KOPT-K1 (cell line): Measurements from ENCODE around the gene ZNF18.
"Not testable (repeated sequence)": the region's sequence is repeated elsewhere in the genome, so short reads cannot be mapped to it uniquely, and the experiment has no call there.

Source experiments
- H3K27ac ChIP-seq: fragments of 200-600 bp; sonication (generic); 2 replicates; pipeline ENCODE4 v1.5.1; 2016; ENCODE audit warnings: antibody characterized with exemption, mild to moderate bottlenecking, low read depth, low read length; ENCODE audit not compliant: poor library complexity, severe bottlenecking
- H3K36me3 ChIP-seq: fragments of 200-600 bp; sonication (generic); 2 replicates; pipeline ENCODE4 v1.5.1; 2017; ENCODE audit warnings: antibody characterized with exemption, mild to moderate bottlenecking, low read length, moderate library complexity; ENCODE audit not compliant: insufficient read depth
- H3K9me3 ChIP-seq: fragments of 200-600 bp; sonication (generic); 2 replicates; pipeline ENCODE4 v1.5.1; 2017; ENCODE audit warnings: antibody characterized with exemption, low read length, mild to moderate bottlenecking; ENCODE audit not compliant: insufficient read depth, poor library complexity, severe bottlenecking

The ZNF18 gene

DNA sequence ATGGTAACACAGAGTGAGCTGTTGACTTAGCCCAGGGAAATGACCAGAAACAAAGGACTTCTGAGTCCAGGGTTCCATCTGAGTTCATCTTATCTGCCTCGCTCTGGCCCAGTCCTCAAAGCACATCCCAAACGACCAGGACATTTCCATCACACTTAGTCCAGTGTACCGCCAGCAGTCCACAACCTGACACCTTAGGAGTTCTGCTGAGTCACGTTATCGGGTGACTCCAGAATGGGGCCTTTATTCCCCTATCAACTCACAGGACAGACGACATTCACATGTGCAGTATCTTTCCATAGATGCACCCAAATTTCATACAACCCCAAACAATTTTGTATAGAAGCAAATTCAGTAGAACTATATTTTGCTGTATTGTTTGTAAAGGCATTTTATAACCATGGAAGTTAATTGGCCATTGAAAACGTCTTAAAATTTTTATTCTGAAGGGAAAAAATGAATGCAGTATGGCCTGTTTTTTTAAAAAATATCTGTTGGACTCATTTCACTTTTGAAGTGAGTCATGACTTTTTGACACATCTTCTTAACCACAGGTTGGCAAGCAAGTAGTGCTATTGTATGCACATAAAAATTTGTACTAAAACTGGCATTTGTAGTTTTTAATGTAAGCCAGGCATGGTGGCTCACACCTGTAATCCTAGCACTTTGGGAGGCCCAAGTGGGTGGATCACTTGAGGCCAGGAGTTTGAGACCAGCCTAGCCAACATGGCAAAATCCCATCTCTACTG lies 46.3 kb downstream of the ZNF18 start:
- no peak overlapping the region for H3K27ac ChIP-seq
- peaks cover 18% of the 10 kb centered on the region for H3K9me3 ChIP-seq
- no peaks in the 10 kb centered on the region for H3K36me3 ChIP-seq

DNA sequence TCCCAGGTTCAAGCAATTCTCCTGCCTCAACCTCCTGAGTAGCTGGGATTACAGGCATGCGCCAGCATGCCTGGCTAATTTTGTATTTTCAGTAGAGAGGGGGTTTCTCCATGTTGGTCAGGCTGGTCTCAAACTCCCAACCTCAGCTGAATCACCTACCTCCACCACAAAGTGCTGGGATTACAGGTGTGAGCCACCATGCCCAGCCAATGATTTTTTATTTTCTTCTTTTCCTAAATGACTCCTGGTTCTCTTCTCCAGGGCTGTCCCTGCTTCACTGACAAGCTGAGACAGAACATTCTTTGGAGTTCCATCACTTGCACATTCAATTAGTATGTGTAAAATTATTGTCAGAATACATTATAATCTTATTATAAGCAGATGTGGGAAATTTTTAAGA lies 47.7 kb downstream of the ZNF18 start:
- not testable (repeated sequence) for H3K36me3 ChIP-seq, H3K27ac ChIP-seq
- peaks cover 18% of the 10 kb centered on the region for H3K9me3 ChIP-seq

DNA sequence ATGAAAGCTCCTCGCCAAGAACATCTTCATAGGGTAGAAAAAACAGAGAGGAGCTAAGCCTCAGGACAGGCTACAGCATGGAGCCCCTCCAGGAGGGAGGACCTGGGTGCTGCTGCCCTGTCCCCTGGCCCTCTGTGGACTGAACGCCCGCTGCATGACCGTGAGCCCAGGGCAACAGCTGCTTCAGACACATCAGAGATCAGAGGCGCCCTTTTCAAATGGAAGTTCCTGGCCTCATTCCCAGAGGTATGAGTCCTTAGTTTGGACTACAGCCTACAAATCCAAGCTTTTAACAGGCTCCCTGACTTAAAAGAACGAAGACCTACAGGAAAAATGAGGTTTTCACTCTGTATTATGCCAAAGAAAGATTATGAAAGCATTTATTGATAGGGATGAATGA lies 48.5 kb downstream of the ZNF18 start:
- peaks cover 11% of the 10 kb centered on the region for H3K9me3 ChIP-seq
- no peaks in the 10 kb centered on the region for H3K36me3 ChIP-seq
- no peak overlapping the region for H3K27ac ChIP-seq

DNA sequence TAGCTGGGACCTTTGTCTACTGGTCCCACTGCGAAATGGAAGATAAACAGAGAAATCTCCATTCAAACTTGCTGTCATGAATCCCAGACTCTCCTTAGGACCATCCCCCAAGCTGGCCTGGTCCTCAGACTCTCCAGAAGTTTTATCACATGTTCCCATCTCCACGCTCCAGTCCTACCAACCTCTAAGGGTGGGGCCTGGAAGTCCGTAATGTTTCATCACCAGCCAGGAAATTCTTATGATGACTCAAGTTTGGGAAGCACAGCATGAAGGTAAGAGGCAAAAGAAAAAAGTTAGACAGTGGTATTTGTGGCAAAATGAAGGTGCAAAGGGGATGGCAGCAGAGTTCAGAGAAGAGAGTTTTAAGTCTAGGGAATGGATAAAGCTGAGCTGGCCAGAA lies 52.7 kb downstream of the ZNF18 start:
- no peaks in the 10 kb centered on the region for H3K9me3 ChIP-seq
- no peak overlapping the region for H3K27ac ChIP-seq
- no peaks in the 10 kb centered on the region for H3K36me3 ChIP-seq

DNA sequence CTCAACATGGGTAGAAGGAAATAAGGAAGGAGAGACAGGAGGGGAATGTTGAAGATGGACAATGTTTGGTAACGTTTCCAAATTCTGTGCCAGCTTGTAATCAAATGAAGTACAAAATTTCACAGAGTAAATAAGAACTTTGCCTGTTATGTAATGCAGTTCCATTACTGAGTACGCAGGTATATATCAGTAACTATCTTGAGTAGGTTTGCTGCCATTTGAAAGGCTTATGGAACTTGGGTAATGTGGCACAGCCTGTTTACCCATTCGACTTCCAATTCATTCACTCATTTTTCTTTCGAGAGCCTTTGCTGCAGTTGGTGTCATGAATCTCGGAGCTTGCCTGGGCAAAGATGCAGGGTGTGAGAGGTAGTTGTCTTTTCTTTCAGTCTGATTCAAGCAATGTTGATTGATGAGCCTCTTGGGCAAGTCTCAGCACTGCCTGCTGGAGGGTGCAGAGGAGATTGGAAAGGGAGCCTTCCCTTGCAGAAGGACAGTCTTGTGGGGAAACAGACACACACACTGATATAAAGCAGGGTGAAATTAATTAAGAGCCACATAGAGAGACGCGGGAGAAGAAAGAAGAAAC lies 53.4 kb downstream of the ZNF18 start:
- Histone ChIP-seq H3K27ac (no peak overlapping the region), H3K36me3 (no peaks in the 10 kb centered on the region), H3K9me3 (no peaks in the 10 kb centered on the region)

DNA sequence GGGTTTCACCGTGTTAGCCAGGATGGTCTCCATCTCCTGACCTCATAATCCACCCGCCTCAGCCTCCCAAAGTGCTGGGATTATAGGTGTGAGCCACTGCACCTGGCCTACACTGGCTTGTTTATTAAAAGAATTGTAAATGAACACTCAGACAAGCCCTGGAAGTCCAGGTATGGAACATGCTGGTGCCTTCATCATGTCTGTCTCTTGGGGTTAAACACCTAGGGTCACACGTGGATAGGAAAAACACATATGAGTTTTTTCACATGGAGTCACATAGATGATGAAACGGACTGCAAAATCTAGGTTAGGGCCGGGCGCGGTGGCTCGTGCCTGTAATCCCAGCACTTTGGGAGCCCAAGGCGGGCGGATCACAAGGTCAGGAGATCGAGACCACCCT lies 54.2 kb downstream of the ZNF18 start:
- H3K27ac ChIP-seq, H3K36me3 ChIP-seq, H3K9me3 ChIP-seq: not testable (repeated sequence)

DNA sequence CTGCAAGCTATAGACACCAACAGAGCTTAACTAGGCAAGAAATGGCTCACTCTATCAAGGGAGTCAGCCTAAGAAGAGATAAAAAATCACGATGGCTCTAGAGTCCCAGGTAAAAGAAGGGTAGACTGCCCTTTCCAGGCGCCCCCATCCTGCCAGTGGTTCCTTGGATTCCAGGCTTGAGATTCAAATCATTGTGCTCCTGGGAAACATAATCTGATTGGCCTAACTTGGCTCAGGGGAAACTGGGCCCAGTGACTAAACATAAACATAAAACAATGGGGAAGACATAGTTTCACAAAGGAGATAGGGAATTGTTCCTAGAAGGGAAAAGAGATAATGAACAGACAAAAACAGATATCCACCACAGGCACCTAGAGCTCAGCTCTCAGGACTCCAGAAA lies 56.4 kb downstream of the ZNF18 start:
- no peaks in the 10 kb centered on the region for H3K9me3 ChIP-seq
- H3K36me3 ChIP-seq, result no peaks in the 10 kb centered on the region
- no peak overlapping the region for H3K27ac ChIP-seq

DNA sequence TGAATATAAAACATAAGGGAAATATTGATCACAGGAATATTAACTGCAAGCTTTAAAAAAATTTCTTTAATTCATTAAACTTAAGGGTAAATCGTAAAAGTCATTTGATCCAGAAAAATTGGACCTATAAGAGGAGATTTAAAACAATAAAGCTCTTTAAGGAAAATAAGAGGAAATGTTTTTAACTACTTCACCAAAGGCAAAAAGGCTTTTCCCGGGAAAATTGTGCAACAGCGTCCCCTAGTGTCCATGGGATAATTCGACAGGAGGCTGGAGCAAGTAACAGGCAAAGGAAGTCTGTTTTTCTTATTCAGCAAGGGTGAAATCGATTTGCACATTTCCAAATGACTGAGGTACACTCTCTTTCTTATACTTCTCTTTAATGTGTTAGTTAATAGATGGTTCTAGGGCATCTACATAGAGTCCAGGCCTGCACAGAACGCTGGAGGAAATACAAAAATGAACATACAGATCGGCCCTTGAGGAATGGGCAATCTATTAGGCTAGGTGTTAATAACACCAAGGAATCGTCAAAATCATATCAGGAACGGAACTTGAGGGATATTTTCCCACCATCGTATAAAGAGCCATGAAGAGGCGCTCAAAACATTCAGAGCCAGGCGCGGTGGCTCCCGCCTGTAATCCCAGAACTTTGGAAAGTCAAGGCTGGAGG lies 61.4 kb downstream of the ZNF18 start:
- Histone ChIP-seq H3K9me3 (no peaks in the 10 kb centered on the region), H3K36me3 (no peaks in the 10 kb centered on the region), H3K27ac (no peak overlapping the region)

DNA sequence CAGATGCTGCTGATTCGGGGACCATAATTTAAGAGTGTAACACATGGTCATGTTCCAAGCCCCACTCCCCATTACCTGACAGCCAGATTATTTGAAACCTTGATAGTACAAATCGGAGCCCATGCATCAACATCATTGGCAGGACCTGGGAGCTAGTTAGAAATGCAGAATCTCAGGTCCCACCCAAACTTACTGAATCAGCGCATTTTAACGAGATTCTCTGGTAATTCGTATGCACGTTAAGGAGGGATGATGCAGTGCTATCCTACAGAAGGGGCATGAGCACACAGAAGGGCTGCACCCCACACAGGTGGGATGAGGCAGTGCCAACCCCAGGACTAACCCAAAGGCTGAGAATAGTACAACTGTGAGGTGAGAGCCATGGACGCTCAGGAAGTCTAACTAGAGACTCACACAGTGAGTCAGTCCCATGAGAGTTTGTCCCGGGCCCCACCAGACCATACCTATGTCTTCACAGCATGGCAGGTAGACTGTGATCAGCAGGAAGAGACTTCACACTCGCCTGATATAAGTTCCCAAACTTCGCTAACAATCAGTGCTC lies 64.9 kb downstream of the ZNF18 start:
- Histone ChIP-seq H3K27ac (no peak overlapping the region), H3K9me3 (no peaks in the 10 kb centered on the region), H3K36me3 (no peaks in the 10 kb centered on the region)

DNA sequence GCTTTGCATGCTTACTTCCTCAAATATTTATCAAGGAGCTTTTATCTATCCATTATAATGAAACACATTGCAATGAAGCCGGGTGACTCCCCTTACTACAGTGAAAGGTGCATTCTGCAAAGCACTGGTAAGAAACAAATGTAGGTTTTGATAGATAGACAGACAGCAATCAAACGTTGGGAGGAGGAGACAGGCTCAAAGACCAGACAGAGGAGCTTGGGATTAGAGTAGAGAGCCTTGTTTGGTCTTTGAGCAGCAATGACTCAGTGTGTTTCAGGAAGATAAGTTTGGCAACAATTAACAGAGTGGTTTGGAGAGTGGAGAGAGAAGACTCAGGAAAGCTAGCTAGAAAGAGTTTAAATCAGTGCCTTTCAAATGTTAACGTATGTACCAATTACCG lies 68.8 kb downstream of the ZNF18 start:
- no peak overlapping the region for H3K27ac ChIP-seq
- H3K36me3 ChIP-seq, result no peaks in the 10 kb centered on the region

More for the DNA sequence above, 68.8 kb downstream of the ZNF18 start:
- no peaks in the 10 kb centered on the region for H3K9me3 ChIP-seq
